NCI-H2081 treated with DMSO at 0.1 percent for 48 hours (cell line): ENCODE measurements around the gene ARID5B.

ENCODE experiments used
- DNase-seq: peaks from one replicate; lab custom pipeline; 2025; lab: John Stamatoyannopoulos, UW

The ARID5B gene

DNA sequence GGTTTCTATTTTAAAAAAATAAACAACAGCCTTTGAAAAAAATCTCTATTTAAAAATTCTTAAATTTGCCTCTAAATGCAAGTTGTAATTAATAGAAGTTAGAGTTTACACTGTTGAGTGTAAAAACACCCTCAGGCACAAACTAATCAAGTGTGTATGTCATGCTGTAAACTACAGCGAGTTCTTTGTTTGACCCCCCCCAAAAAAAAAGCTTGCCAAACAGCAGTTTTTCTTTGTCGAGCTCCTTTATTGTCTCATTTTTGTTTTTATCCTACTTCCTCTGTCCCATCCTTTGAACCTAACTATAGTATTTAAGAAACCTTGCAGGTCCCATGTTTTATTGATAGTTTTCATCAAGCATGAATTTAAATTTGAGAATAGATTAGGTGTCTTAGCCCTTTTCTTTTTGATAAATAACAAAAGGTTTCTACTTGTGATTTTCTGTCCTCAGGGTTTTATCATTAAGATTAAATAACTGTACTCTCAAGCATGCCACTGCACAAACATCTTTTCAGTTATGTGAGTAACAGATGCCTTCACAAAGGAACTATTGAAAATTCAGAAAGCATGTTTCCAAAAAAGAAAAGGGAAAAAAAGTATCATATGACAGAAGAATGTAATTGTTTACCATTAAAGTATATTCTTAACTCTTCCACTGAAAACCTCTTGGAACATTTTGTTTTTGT, 176.0 kb downstream of the ARID5B start:
- DNase-seq = no peak

DNA sequence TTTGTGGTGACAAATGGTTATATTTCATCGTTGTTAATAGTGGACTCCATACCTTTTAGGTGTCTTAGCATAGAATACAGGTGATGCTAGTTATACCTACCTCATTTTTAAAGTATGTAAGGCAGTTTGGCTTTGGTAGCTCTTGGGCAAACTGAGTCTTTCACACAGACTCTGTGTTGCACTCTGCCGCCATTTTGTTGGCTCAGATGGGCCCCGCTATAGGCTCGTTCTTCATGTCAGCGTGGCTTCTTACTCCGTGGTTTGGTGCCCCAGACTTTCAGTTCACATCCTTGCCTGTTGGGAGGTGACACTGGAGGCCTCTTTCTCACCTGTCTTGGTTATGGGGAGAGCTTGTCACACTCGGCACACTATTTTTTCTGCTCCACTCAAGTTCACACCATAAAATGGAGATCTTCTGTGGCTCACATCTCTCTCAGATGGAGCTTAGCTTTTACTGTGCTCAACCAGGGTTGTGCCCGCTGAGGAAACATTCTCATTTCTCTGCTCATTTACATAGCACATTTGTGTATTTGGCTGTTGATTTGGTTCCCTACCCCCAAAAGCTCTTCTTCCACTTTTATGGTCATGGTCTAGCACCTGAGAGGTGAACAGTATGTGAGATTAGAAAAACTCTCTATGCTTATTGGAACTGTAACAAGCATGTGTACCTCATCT, 178.5 kb downstream of the ARID5B start:
- no peak for DNase-seq

GRCh38 chr10:62080905-62081304, 179.4 kb downstream of the ARID5B start:
- DNase-seq = no peak

GRCh38 chr10:62081341-62082270, 180.1 kb downstream of the ARID5B start:
- no peak for DNase-seq

GRCh38 chr10:62082271-62082656, 180.8 kb downstream of the ARID5B start:
- no peak for DNase-seq

- DNase-seq = peak; percentile 25
Measured at GRCh38 chr10:62082729-62083411, 181.4 kb downstream of the ARID5B start.

GRCh38 chr10:62083412-62084267, 182.1 kb downstream of the ARID5B start:
- peak; percentile 73 for DNase-seq

DNA sequence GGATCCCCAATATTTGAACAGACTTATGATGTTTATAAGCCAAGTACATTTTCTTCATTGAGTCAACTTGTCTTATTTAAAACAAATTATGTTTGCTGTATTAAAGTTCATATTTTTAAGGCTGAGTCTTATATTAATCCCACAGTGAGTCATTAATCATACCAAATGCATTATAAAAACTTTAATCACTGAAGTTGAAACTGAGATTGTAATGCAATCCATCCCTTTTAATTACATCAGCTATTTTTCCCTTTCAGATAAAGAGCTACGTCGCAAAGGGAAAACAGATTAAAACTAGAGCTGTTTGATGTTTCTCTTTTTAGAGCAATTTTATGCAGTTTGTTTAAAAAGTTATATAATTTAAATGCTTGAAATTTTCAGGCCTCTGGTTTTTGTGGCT, 183.0 kb downstream of the ARID5B start:
- no peak for DNase-seq

DNA sequence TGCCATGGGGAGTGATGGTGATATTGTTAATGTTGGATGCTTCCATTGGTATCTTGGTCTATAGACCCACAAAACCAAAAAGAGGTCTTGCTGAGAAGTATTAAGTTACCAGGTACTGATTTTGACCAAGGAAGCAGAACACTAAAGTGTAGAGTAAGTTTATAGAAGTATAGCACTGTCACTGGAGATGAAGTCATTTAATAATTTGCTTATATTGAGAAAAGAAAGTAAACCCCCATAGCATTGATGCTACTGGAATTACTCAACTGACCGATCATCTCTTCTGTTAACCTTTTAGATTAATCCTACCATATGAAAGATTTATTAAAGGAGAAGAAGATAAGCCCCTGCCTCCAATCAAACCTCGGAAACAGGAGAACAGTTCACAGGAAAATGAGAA, 183.9 kb downstream of the ARID5B start:
- DNase-seq = no peak

- no peak for DNase-seq
Measured at GRCh38 chr10:62085821-62086220, 184.3 kb downstream of the ARID5B start.

GRCh38 chr10:62087329-62087728, 185.8 kb downstream of the ARID5B start:
- DNase-seq = no peak

GRCh38 chr10:62088786-62089185, 187.3 kb downstream of the ARID5B start:
- DNase-seq = no peak

DNA sequence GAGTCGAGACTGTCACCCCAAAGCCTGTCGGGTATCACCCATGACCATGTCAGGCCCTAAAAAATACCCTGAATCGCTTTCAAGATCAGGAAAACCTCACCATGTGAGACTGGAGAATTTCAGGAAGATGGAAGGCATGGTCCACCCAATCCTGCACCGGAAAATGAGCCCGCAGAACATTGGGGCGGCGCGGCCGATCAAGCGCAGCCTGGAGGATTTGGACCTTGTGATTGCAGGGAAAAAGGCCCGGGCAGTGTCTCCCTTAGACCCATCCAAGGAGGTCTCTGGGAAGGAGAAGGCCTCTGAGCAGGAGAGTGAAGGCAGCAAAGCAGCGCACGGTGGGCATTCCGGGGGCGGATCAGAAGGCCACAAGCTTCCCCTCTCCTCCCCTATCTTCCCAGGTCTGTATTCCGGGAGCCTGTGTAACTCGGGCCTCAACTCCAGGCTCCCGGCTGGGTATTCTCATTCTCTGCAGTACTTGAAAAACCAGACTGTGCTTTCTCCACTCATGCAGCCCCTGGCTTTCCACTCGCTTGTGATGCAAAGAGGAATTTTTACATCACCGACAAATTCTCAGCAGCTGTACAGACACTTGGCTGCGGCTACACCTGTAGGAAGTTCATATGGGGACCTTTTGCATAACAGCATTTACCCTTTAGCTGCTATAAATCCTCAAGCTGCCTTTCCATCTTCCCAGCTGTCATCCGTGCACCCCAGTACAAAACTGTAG, 191.0 kb downstream of the ARID5B start:
- DNase-seq = no peak

GRCh38 chr10:62093863-62094291, 192.4 kb downstream of the ARID5B start:
- DNase-seq = no peak

- DNase-seq = no peak
Measured at GRCh38 chr10:62095181-62096122, 194.0 kb downstream of the ARID5B start.

DNA sequence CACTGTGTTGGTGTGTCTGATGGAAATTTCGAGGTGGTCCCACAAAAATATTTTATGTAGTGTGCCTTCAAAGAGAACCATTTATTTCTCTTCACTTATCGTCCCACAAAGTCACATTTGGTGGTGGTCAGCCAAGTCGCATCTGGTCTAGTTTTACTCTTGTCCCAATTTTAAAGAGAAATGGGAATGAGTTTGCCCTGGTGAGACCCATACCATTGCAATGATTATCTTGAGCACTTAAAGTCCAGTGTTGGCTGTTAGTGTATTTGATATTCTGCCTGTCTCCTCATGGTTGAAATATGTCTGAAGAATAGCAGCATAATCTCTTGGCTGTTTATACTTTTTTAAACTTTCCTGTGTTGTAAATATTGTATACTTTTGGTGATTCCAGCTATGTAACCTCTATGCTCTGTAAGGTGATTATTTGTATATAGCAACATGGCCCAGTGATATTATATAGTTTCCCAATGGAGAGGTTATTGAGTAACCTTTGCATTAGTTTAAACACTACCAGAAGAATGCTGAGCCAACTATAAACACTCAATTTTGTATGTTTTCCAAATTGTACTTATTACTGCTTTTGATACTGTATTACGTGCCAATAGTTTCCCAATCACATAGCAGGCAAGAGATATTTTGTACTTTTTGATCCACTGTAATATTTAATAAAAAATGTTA, 194.9 kb downstream of the ARID5B start:
- DNase-seq = no peak

DNA sequence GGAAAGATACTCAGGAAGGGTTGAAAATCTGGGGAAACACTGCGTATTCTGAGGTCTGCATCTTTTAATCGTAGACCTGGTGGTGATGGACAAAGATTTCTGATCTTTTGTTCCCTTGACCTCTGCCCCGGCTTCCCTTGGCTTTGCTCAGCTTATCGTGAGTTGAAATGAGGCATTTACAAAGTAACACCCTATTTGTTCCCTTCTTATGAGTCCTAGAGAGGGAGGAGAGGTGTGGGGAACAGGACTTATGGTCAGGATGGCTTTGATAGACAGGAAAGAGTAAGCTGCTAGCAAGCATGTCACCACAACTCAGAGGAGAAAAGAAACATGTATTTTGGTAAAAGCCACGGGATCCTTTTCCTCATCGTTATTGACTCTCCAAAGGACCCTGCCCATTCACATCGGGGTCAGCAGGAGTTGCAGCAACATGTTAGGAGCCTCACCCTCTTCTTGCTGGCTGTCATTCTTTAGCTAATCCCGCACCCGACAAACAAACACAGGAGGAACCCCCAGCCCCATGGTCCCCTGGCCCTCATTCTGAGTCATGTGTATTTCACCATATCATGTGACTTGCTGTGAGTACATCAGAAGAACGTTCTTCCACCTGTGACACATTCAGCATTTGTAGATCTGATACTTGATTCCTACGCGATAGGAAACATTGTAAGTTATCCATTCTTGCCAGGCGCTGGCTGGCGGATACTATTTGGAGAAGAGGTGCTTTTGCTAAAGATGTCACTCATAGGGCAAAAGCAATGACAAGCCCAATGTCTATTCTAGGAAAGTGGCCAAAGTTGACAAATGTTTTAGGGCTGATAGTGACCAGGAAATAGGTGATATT, 197.0 kb downstream of the ARID5B start:
- DNase-seq = no peak

- no peak for DNase-seq
Measured at GRCh38 chr10:62099299-62099698, 197.8 kb downstream of the ARID5B start.
